GM23338 (cell line): ENCODE results near the gene ZNF638. TPM values are rescaled to one million over a fixed set of nuclear protein-coding genes. Genes with fewer than 3 reads are reported as not detected.

ENCODE experiments used
- polyA plus RNA-seq: library from polyadenylated mRNA; unstranded; fragments of >200 nt; fragmentation: Nextera tagmentation; extraction: Ambion mirVana; gene quantifications from 2 replicates; pipeline ENCODE4 v1.2.1, GENCODE V29; 2016
- small RNA-seq: library from RNA; depleted of rRNA; stranded (forward); fragments of <200 nt; gene quantifications from one replicate; pipeline ENCODE3, GENCODE V24; 2014; ENCODE audit warnings: low replicate concordance
- total RNA-seq: library from RNA; depleted of rRNA; stranded (reverse); fragments of >200 nt; shearing (Covaris generic); gene quantifications from 2 replicates; pipeline ENCODE4 v1.2.3, GENCODE V29; 2014; rRNA removed

Gene ZNF638
- total and polyA plus RNA-seq, 2 experiments from 2014 or later = 185 to 190 TPM

Small RNAs within 50 kb of the gene (small RNA-seq; reads per million reads assigned to genes)
- gene RNU6-105P = not detected

Other genes with a start within 250 kb of the ZNF638 start
- gene MCEE, start 201.6 kb upstream of the ZNF638 start, total RNA-seq = 8.4 and 9.9 TPM in 2 replicates
- gene MCEE, start 201.6 kb upstream of the ZNF638 start, polyA plus RNA-seq = 26.2 and 31.1 TPM in 2 replicates
- gene MPHOSPH10, start 201.1 kb upstream of the ZNF638 start, total RNA-seq = 23.8 and 24.9 TPM in 2 replicates
- 53.7 and 64.8 TPM in 2 replicates for gene MPHOSPH10, start 201.1 kb upstream of the ZNF638 start, polyA plus RNA-seq
- 27.4 and 29.7 TPM in 2 replicates for gene PAIP2B, start 104.7 kb upstream of the ZNF638 start, total RNA-seq
- gene PAIP2B, start 104.7 kb upstream of the ZNF638 start, polyA plus RNA-seq = 6.1 and 7.6 TPM in 2 replicates
- gene DYSF, start 121.8 kb downstream of the ZNF638 start, total RNA-seq = 18.0 and 21.3 TPM in 2 replicates
- 6.4 and 7.3 TPM in 2 replicates for gene DYSF, start 121.8 kb downstream of the ZNF638 start, polyA plus RNA-seq